NCI-H2107 (cell line): Measurements from ENCODE around the gene TICAM2.
"Not testable (repeated sequence)": the region's sequence is repeated elsewhere in the genome, so short reads cannot be mapped to it uniquely, and the experiment has no call there.

Experiments used
- DNase-seq: peaks from one replicate; lab custom pipeline; 2025; lab: John Stamatoyannopoulos, UW

The TICAM2 gene, protein sequence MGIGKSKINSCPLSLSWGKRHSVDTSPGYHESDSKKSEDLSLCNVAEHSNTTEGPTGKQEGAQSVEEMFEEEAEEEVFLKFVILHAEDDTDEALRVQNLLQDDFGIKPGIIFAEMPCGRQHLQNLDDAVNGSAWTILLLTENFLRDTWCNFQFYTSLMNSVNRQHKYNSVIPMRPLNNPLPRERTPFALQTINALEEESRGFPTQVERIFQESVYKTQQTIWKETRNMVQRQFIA

DNA sequence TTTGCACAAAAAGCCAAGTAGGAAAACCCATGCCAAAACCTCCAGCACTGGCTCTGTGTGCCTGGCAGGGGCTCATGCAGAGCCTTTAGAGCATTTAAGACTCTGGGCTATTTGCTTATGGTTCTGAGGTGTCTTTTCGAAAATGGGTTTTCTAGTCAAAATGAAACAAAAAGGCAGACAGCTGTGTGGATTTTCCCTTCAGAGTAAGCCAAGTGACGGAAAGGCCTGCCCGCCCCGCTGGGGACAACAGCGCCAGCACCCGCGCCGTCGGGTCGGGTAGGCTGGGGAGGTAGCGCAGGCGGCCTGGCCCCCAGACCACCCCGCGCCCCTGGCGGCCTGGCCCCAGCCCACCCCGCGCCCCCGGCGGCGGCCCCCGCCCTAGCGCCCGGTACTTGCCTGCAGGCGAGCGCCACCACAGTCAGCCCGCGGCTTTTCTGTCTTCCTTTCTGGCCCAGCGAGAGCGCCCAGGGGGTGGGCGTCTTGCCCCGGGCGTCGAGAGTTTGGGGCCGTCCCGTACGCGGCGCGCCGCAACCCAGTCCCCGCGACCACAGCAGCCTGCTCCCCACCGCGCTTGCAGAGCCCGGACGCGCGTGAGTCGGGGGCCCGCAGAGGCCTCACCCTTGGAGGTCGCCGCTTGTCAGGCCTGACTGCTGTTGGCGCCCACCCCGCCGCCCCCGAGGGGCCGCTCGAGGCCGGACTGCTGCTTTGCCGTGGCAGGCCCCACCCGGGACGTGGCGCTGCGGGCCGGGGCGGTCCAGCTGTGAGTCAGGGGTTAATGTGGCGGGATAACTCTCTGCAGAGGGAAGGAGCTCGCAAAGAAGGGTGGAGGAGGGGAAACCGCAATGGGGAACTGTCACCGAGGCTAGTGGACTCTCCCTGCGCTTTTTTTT lies at the start of gene TICAM2:
Gene TICAM2, minus strand, starts transcription at position 779 of the 890 bp plus-strand sequence. CDS start 21,223 bp downstream, outside the sequence.
- no peak for DNase-seq

DNA sequence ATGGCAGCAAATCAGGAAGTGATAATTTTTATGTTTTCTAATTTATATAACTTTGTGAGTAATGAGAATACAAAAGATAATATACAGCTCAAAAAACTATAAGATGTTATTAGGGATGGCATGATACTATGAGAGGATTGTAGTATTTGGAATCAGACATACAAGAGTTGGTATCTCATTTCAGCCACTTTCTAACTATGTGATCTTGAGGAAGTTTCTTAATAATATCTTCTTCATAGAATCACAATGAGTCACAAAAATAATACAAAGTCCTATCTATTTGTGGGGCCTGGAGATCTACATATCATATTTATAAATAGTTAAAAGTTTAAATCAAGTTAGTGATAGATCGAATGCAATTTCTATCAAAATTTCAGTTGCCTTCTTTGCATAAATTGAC lies 47.3 kb upstream of the TICAM2 start:
- DNase-seq: no peak

DNA sequence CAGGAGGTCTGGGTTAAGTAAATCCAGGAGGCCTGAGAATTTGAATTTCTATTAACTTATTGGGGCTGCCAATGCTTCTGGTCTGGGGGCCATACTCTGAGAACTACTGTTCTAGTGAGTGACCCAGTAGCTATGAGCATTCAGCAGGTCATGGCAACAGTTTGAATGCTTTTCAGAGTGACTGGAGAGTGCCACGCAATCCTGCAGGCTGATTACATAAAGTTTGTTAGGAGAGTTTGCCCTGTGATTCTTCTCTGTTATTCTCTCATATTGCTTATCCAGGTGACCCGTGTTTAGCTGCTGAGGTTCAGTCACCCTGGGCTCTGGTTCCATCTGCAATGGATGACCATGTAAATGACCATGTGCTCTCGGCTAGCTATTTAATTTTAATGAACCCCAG lies 45.8 kb upstream of the TICAM2 start:
- no peak for DNase-seq

DNA sequence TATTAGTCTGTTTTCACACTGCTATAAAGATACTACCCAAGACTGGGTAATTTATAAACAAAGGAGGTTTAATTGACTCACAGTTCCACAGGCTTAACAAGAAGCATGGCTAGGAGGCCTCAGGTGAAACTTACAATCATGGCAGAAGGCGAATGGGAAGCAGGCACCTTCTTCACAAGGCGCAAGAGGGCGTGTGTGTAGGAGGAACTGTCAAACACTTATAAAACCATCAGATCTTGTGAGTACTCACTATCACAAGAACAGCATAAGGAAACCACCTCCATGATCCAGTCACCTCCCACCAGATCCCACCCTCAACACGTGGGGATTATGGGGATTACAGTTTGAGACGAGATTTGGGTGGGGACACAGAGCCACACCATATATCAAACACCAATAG lies 43.1 kb upstream of the TICAM2 start:
- DNase-seq: not testable (repeated sequence)

DNA sequence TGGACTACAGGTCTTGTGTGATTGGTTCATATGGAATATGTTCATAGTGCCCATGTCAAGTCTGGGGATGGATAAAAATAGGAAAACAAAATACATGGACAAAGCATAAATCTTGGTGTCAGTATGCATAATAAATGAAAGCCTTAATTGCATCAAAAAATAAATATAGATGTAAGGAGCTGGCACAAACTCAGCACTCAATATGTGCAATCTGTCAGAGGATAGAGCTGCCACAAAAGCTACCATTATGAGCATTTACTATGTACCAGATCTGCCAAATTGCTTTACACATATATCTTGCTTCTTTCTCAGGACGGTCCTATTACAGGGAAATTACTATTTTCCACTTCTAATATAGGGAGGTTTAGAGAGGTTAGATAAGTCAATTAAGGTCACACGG lies 41.8 kb upstream of the TICAM2 start:
- no peak for DNase-seq

DNA sequence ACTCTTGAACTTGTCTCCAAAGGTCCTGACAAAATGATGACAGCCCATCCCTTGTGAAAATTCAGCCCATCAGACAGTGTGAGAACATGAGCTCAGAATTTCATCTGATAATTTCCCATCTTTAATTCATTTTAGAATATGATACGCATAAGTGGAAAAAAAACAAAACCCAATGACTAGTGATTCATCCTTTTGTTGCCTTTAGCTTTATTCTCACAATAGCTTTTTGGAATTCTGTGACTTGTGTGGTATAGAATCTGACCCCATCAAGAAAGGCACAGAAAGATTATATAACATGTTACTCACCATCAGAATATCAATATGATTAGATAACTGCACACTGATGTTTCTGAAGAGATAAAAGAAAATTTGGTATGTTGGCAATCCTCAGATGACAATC lies 39.7 kb upstream of the TICAM2 start:
- DNase-seq: no peak

DNA sequence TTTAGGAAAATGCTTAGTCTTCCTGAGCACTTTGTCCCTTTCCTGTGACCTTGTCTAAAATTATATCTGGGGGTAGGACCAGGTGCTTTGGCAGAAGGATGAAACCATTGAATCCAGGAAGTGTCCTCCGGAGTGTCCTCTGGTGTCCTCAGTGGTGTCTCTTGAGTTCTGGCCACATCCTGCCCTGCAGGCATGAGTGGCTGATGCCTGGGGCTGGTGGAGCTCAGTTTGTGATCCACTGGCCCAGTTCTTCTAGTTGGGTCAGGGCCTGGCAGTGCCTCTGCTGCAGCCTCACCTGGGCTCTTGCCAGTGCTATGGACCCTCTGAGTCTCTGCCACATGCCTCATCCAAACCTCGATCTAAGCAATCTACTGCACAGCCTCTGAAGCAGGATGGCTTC lies 38.0 kb upstream of the TICAM2 start:
- DNase-seq: no peak

DNA sequence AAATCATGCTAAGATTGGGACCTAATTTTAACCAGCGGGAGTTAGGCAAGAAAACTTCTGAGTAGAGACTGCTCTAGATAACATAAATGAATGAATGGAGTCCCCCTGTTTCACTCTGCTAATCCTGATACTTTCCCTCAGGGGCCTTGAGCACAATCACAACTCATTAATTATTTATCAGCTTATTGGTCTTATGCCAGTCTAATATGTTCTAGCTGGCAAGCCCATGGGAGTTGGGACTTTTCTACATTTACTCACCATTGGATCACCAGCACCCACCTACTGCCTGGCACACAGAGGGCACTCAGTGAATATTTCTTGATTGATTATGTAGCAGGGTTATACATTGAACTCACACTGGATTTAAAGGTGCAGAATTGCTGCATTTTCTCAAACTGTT lies 37.1 kb upstream of the TICAM2 start:
- no peak for DNase-seq

DNA sequence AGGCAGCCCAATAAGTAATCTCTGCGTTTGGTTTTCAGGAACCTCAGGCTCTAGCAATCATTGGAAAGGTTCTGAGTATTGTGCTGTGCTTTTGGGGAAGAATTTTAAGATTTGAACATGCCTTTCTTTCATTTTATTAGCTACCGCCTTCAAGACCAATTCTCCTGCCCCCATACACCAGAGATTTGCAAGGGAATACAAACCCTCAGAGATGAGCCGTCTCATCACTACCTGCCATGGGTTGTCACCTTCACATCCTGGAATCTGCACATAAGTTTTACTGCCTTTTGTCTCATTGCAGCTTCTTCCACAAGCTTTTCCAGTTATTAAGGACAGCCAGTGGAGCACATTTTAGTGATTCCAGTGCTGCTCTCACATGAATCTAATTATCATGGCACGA lies 35.2 kb upstream of the TICAM2 start:
- DNase-seq: no peak

DNA sequence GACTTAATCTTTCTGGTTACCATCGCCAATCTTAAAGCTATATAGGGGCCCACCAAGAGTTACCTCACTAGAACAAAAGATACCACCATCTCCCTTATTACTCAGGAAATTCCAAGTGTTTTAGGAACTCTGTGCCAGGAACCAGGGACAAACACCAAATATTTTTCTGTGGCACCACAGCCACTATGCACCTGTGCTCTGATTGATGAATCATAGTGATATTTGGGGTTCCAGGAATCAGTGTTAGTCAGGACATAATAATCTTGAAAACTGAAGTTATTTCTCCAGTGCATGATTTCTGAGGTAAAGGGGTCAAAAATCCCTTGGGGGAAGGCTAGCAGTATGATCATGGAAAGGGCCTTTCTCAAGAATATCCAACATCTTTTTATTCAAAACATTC lies 33.7 kb upstream of the TICAM2 start:
- DNase-seq: no peak

DNA sequence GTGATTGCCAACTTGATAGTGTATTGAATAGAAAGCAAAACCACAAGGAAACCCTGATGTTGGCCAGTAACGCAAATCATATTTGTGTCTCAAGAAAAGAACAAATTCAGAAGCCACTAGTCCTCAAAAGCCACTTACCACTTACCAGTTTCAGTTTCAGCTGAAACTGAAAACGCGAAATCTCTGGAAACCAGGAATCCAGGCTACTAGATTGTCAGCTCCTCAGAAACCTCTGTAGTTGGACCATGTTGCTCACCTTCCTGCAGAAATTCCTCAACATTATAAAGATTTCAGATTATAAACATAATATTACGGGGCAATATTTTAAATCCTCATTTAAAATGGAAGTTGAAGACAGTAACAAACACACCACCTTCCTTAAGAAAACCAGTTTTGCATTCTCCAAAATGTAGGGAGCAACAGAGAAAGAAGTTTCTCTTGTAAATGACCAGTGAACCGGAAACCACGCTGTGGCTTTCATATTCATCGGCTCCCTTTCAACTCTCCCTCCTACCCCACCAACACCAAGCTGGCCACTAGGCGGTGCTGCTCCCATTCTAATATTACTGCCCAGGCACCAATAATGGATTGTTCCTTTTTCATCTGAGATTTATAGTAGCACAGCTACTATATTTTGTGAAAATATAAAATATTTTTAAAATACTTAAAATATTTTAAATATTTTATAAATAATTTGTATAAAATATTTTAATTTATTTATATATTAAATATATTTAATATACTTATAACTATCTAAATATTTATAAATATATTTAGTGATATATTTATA lies 32.3 kb upstream of the TICAM2 start:
- peak; percentile 11 for DNase-seq

DNA sequence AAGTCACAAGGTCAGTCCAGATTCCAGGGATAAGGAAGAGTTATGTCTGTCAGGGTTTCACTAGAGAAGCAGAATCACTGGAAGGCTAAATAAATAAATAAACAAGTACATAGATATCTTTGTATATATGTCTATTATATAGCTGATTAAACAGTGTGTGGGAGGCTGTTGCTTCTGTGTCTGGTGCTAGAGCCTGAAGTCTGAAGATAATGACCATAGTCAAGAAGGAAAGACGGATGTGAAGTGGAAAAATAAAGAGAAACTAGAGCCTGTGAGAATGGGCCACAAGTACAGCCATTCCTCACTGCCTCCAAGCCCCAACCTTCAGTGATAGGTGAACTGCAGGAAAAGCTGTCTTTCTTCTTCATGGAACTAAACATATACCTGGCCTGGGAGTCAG lies 27.6 kb upstream of the TICAM2 start:
- DNase-seq: no peak

DNA sequence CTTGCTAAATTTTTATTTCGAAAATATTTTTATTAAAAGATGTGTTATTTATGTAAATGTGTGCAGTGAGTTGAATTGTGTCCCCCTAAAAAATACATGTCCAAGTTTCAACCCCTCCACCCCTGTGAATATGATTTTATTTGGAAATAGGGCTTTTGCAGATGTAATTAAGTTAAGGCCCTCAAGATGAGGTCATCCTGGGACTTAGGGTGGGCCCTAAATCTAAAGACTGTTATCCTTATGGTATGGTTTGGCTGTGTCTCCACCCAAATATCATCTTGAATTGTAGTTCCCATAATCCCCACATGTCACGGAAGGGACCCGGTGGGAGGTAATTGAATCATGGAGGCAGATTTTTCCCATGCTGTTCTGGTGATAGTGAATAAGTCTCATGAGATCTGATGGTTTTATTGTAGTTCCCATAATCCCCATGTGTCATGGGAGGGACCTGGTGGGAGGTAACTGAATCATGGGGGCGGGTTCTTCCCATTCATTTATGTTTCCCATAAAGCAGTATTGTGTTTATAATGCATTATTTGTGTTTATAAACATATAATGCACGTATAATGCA lies 25.1 kb upstream of the TICAM2 start:
- no peak for DNase-seq

DNA sequence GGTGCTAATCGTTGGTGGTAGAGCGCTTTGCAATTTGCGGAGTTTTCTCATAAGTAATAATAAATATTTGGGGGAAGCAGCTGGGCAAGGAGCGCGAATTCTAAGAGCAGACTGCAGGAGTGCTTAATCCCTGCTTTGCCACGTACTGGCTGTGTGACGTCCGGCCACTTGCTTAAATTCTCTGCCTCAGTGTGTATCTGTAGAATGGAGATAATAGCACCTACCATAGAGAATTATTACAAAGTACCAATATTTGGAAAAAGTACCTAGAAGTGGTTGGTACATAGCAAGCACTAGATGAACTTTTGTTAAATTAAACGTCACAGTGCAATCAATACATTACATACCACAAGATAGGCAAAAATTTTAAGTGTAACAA lies 24.2 kb upstream of the TICAM2 start:
- no peak for DNase-seq

DNA sequence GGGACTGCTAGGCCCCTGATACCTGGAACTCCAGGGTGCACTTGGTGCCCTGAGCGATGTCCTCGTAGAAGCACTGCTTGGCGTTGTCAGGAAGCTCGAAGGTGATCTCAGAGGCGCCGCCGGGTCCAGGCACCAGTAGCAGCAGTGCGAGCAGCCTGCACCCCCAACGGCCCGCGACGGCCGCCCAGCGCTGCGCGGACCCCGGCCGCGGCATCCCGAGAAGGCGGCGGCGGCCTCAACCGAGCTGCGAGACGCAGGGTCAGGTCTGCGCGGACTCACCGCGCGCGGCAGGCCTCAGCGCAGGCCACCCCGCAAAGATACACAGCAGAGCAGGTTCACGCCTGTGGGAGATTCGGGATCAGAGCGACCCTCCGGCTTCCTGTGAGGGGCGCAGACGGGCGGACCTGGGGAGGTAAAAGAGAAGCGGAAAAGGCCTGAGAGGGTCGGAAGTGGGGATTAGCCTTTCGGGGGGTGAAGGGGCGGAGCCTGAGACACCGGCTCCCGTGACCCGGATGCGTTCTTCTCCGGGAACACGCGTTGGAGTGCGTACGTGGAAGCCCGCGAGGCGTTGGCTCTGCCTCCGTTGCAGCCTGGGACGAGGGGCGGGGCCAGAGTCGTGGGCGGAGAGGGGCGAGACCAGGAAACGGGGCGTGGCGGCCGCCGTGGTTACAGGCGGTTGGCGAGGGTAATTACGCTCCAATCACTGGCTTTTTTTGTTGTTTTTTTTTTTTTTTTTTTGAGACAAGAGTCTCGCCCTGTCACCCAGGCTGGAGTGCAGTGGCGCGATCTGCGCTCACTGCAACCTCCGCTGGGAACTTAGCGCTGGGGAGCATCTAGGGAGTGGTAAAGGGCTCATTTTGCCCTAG lies 23.5 kb upstream of the TICAM2 start, which contains the start of gene TMED7:
Gene TMED7, minus strand, starts transcription at position 458 of the 866 bp plus-strand sequence. Its CDS starts 244 bp downstream, at position 214.
- DNase-seq: peak; percentile 85

DNA sequence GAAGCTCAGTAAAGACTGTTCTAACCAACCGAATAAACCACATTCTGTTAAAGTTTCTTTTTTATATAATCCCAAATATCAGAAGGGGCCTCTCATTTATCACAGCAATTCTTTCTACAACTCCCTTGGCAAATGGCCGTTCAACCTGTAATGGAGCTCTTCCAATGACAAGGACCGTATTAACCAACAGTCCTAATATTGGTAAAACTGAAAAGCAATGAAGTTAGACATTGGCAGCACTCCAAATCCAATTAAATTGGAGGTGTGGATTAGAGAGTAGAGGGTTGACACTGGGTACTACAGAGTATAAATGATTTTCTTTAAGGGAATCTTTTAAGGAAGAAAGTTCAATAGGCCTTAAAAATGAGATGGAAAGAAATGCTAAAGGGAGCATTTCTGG lies 22.7 kb upstream of the TICAM2 start:
- DNase-seq: no peak

DNA sequence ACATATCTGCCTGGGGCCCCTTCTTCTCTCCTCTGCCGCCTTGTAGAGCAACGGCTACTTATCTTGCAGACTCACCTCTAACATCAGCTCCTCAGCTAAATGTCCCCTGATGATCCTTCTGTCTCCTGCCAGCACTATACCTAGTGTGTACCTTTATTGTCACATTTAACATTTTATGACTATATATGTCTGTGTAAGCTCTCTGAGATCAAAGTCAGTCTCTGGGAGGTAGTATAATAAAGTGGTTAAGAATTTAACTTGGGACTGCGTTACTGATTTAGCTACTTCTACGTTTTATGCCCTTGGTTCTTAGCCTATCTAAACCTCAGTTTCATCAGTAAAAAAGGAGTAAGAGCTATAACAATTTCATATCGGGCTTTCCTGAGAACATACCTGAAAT lies 21.4 kb upstream of the TICAM2 start:
- no peak for DNase-seq

DNA sequence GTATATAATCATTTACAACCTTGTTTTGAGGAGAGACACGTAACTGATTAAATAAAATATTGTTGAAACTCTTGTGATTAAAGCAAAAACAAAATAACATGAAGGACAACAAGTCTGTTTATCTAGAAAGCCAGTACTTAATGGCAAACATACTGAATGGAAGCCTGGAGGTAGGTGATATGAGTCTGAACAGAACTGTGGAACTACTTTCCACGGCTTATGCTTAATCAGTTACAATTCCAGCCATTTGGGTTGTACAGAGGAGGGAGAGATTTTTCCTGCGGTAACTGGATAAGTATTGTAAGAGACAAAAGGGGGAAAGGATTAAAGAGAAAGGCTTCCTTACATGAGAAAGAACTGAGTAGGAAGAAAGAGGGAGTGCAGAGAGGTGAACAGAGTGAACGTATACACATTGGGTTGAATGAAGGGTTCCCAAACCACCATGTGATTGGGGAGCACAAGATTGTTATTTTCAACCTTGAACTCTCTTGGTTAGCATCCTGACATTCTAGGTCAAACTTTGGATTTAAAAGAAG lies 19.2 kb upstream of the TICAM2 start:
- DNase-seq: no peak

DNA sequence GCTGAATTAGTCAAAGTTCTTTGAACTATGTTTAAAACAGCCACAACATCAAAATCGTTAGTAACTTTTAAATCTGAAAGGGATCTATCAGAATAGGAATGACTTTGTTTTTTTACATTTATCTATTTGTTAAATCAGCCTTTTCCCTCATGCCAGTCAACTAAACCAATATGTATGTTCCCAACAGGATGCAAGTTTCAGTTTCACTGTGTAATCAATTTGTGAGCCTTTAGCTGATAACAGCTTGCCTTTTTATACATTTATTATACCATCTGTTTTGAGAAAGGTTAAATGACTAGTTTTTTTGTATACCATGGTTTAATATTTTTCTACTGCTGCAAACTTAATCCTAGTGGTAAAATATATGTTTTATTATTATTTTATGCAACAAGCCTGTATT lies 14.6 kb upstream of the TICAM2 start:
- no peak for DNase-seq

DNA sequence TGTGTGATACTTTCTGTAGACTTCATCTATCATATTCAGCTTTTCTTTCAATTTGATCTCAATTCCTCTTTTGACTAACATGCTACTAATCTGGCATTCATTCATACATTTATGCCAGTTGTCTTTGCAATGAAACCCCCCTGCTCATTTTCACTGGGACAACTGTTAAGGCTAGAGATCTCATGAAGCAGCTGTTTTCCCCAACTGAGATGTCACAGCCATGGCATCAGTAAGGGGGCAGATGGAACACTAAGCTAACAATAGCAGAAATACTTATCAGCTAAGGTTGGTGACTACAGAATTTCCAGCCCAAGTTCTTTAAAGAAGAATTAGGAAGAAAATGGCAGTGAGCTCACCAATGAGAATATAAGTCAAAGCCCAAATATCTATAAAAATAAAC lies 14.2 kb upstream of the TICAM2 start:
- DNase-seq: no peak

DNA sequence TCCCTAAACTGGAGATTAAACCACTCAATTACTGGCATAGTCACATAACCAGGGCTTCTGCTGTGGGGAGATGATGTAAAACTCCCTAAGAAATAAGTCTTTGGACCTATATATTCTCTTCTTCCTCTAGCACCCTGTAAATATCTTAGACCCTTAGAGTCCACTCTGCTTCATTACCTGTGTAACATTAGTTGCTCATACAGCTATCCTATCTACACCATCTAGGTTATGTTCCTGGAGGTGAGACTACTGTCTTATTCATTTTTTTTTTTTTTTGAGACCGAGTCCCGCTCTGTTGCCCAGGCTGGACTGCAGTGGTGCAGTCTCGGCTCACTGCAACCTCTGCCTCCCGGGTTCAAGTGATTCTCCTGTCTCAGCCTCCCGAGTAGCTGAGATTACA lies 9.6 kb upstream of the TICAM2 start:
- no peak for DNase-seq
